Type B pancreatic cell (in vitro differentiated cells): ENCODE measurements around the gene SELPLG. TPM values are rescaled to one million over a fixed set of nuclear protein-coding genes. Genes with fewer than 3 reads are reported as not detected.

Experiments used
- DNase-seq: peaks from one replicate; pipeline ENCODE4 v3.0.0; 2021; ENCODE audit warnings: mixed read lengths; ENCODE audit not compliant: unreplicated experiment; ENCODE audit errors: extremely low spot score
- H3K27ac Mint-ChIP-seq: 2 replicates; pipeline ENCODE4 v1.8.0; 2021; ENCODE audit warnings: mild to moderate bottlenecking, mixed read lengths
- H3K27me3 Mint-ChIP-seq: 2 replicates; pipeline ENCODE4 v1.8.0; 2021; ENCODE audit warnings: mixed read lengths
- H3K36me3 Mint-ChIP-seq: 2 replicates; pipeline ENCODE4 v1.8.0; 2021; ENCODE audit warnings: mixed read lengths
- H3K4me1 Mint-ChIP-seq: one replicate; pipeline ENCODE4 v1.8.0; 2021; ENCODE audit warnings: mixed read lengths; ENCODE audit not compliant: unreplicated experiment
- H3K4me3 Mint-ChIP-seq: 2 replicates; pipeline ENCODE4 v1.8.0; 2021; ENCODE audit warnings: mild to moderate bottlenecking, mixed read lengths
- H3K9me3 Mint-ChIP-seq: 2 replicates; pipeline ENCODE4 v1.8.0; 2021; ENCODE audit warnings: mixed read lengths
- CTCF ChIP-seq: fragments of 200-600 bp; sonication (generic); conservative IDR thresholded peaks from 2 replicates; pipeline ENCODE4 v1.5.0; 2021; ENCODE audit warnings: antibody characterized with exemption, mild to moderate bottlenecking
- total RNA-seq: library from RNA; stranded (reverse); gene quantifications from 2 replicates; pipeline ENCODE4 v1.2.1, GENCODE V29; 2021; ENCODE audit warnings: low replicate concordance

The SELPLG gene
- total RNA-seq, 1 donor from 2014 or later: 0.48 TPM

- peak; percentile 88 for DNase-seq
- Mint-ChIP-seq H3K9me3 (no peaks in the 10 kb centered on the region), H3K4me1 (peaks cover 25% of the 10 kb centered on the region), H3K4me3 (no peak overlapping the region), H3K27ac (no peak overlapping the region), H3K27me3 (peaks cover 5% of the 10 kb centered on the region), H3K36me3 (no peaks in the 10 kb centered on the region)
- peak; percentile 99 for TF ChIP-seq CTCF
These were observed 15.4 kb downstream of the SELPLG start for GRCh38 chr12:108618079-108618952.

GRCh38 chr12:108616941-108617858, 16.5 kb downstream of the SELPLG start:
- peaks cover 25% of the 10 kb centered on the region for H3K4me1 Mint-ChIP-seq
- TF ChIP-seq CTCF: no peak
- H3K27me3 Mint-ChIP-seq: peaks cover 5% of the 10 kb centered on the region
- no peak overlapping the region for H3K27ac Mint-ChIP-seq
- no peaks in the 10 kb centered on the region for H3K36me3 Mint-ChIP-seq
- no peak overlapping the region for H3K4me3 Mint-ChIP-seq
- no peak for DNase-seq
- no peaks in the 10 kb centered on the region for H3K9me3 Mint-ChIP-seq

- TF ChIP-seq CTCF: no peak
- Mint-ChIP-seq H3K4me1 (peaks cover 23% of the 10 kb centered on the region), H3K4me3 (no peak overlapping the region), H3K27ac (no peak overlapping the region), H3K36me3 (no peaks in the 10 kb centered on the region), H3K27me3 (peaks cover 9% of the 10 kb centered on the region), H3K9me3 (no peaks in the 10 kb centered on the region)
- DNase-seq: no peak
These were observed 17.3 kb downstream of the SELPLG start for GRCh38 chr12:108616359-108616758.

- Mint-ChIP-seq H3K4me3 (no peak overlapping the region), H3K36me3 (no peaks in the 10 kb centered on the region), H3K4me1 (peaks cover 19% of the 10 kb centered on the region), H3K27me3 (peaks cover 9% of the 10 kb centered on the region), H3K9me3 (no peaks in the 10 kb centered on the region), H3K27ac (no peak overlapping the region)
- no peak for TF ChIP-seq CTCF
- DNase-seq: no peak
These were observed 17.8 kb downstream of the SELPLG start for GRCh38 chr12:108615918-108616317.

- Mint-ChIP-seq H3K4me1 (peaks cover 14% of the 10 kb centered on the region), H3K9me3 (no peaks in the 10 kb centered on the region), H3K27me3 (peaks cover 10% of the 10 kb centered on the region), H3K36me3 (no peaks in the 10 kb centered on the region), H3K27ac (no peak overlapping the region), H3K4me3 (no peak overlapping the region)
- DNase-seq: no peak
- no peak for TF ChIP-seq CTCF
These were observed 19.1 kb downstream of the SELPLG start for GRCh38 chr12:108614639-108615038.
